OCI-LY1 (cell line): ENCODE measurements around the gene EGFL6.

Source experiments
- H2AFZ ChIP-seq: fragments of 200-600 bp; sonication (generic), shearing (Covaris generic); 2 replicates; pipeline ENCODE4 v1.6.0; 2014; ENCODE audit warnings: antibody characterized with exemption, mild to moderate bottlenecking, low read length
- H3F3A ChIP-seq: fragments of 200-600 bp; sonication (generic), shearing (Covaris generic); 2 replicates; pipeline ENCODE4 v1.6.0; 2014; ENCODE audit warnings: mild to moderate bottlenecking, antibody characterized with exemption, low read length, moderate library complexity; ENCODE audit not compliant: insufficient read depth
- H3K27ac ChIP-seq: fragments of 200-600 bp; sonication (generic); 2 replicates; pipeline ENCODE4 v1.5.1; 2014; ENCODE audit warnings: low read length, mixed run types, mild to moderate bottlenecking, low read depth; ENCODE audit not compliant: poor library complexity, severe bottlenecking
- H3K27me3 ChIP-seq: fragments of 200-600 bp; sonication (generic); 2 replicates; pipeline ENCODE4 v1.6.0; 2014; ENCODE audit warnings: antibody characterized with exemption, mild to moderate bottlenecking, low read length, moderate library complexity; ENCODE audit not compliant: insufficient read depth
- H3K36me3 ChIP-seq: fragments of 200-600 bp; sonication (generic); 2 replicates; pipeline ENCODE4 v1.6.1; 2014; ENCODE audit warnings: mild to moderate bottlenecking, antibody characterized with exemption, low read length, moderate library complexity, mixed read lengths; ENCODE audit not compliant: insufficient read depth
- H3K4me1 ChIP-seq: fragments of 200-600 bp; sonication (generic); 2 replicates; pipeline ENCODE4 v1.5.1; 2014; ENCODE audit warnings: mild to moderate bottlenecking, low read length, moderate library complexity; ENCODE audit not compliant: insufficient read depth, severe bottlenecking
- H3K4me2 ChIP-seq: fragments of 200-600 bp; sonication (generic), shearing (Covaris generic); 2 replicates; pipeline ENCODE4 v1.6.1; 2014; ENCODE audit warnings: low read length
- H3K4me3 ChIP-seq: fragments of 200-600 bp; sonication (generic); 2 replicates; pipeline ENCODE4 v1.5.1; 2014; ENCODE audit warnings: low read length, low read depth, mild to moderate bottlenecking, mixed read lengths; ENCODE audit not compliant: poor library complexity, severe bottlenecking
- H3K79me2 ChIP-seq: fragments of 200-600 bp; shearing (Covaris generic); 2 replicates; pipeline ENCODE4 v1.6.1; 2016; ENCODE audit warnings: mixed run types, low read length, mixed read lengths; ENCODE audit not compliant: insufficient read depth
- H3K9ac ChIP-seq: fragments of 200-600 bp; sonication (generic), shearing (Covaris generic); 2 replicates; pipeline ENCODE4 v1.6.1; 2014; ENCODE audit warnings: mild to moderate bottlenecking, low read length, mixed read lengths
- H3K9me2 ChIP-seq: fragments of 200-600 bp; sonication (generic), shearing (Covaris generic); 2 replicates; pipeline ENCODE4 v1.6.1; 2014; ENCODE audit warnings: low read depth, mild to moderate bottlenecking, low read length, mixed read lengths
- H3K9me3 ChIP-seq: fragments of 200-600 bp; shearing (Covaris generic); 2 replicates; pipeline ENCODE4 v1.6.1; 2014; ENCODE audit warnings: low read length, mixed read lengths
- H4K20me1 ChIP-seq: fragments of 200-600 bp; sonication (generic), shearing (Covaris generic); 2 replicates; pipeline ENCODE4 v1.6.0; 2016; ENCODE audit warnings: mild to moderate bottlenecking, low read length; ENCODE audit not compliant: insufficient read depth
- CTCF ChIP-seq: fragments of 200-600 bp; sonication (generic), shearing (Covaris generic); IDR thresholded peaks from 2 replicates; pipeline ENCODE4 v1.5.1; 2017; ENCODE audit warnings: mild to moderate bottlenecking, antibody characterized with exemption, low read length, moderate library complexity, mixed read lengths
- EZH2 ChIP-seq: fragments of 200-600 bp; sonication (generic), shearing (Covaris generic); IDR thresholded peaks from 2 replicates; pipeline ENCODE4 v1.8.0; 2017; ENCODE audit warnings: borderline replicate concordance, mixed run types, mild to moderate bottlenecking, antibody characterized with exemption, low read length, moderate library complexity, mixed read lengths

EGFL6 gene

DNA sequence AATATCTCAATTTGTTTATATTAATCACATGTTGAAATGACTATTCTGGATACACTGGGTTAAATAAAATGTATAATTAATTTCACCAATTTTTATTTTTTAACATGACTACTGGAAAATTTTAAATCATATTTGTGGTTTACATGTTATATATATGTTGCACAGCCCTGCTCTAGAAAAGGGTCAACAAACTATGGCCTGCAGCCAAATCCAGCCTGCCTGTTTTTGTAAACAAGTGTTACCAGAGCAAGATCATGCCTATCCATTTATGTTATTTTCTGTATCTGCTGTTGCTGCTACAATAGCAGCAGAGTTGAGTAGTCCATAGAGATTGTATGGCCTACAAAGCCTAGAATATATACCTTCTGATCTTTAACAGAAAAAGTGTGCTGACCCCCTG lies 84.7 kb downstream of the EGFL6 start:
- H3K4me3 ChIP-seq, result peak overlapping the region; percentile 64

DNA sequence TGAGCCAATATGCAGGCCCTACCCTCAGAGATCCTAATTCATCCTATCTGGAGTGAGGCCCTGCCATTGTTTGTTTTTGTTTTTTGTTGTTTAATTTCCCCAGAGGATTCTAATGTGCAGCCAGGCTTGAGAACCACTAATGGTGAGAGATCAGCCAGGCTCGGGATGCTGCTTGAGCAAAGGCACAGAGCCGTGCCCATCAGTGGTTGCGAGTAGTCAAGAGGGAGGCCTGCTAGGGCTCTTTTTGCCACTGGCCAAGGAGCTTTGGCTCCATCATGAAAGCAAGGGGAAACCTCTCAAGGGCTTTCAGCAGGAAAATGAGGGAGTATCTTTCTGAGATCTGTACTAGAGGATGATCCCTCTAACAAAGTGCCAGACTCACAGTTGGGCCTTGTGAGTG lies 86.3 kb downstream of the EGFL6 start:
- Histone ChIP-seq H4K20me1 (no peaks in the 10 kb centered on the region), H3K9me3 (no peaks in the 10 kb centered on the region), H3K4me3 (no peak overlapping the region), H3K79me2 (no peaks in the 10 kb centered on the region), H3K4me2 (no peak overlapping the region), H3K27ac (no peak overlapping the region), H2AFZ (no peak overlapping the region), H3K4me1 (peaks cover 26% of the 10 kb centered on the region), H3K9me2 (no peaks in the 10 kb centered on the region), H3K27me3 (no peaks in the 10 kb centered on the region), H3K36me3 (peaks cover 14% of the 10 kb centered on the region), H3K9ac (no peak overlapping the region), H3F3A (no peaks in the 10 kb centered on the region)
- TF ChIP-seq EZH2, result no peak
- no peak for TF ChIP-seq CTCF

More for the DNA sequence above, 84.7 kb downstream of the EGFL6 start:
- Histone ChIP-seq H3K9me3 (no peaks in the 10 kb centered on the region), H3K4me1 (peaks cover 24% of the 10 kb centered on the region), H3K4me2 (peak overlapping the region; percentile 97), H3K36me3 (peaks cover 4% of the 10 kb centered on the region; the same call in 1 of the 2 replicates), H2AFZ (no peak overlapping the region), H4K20me1 (no peaks in the 10 kb centered on the region), H3K27me3 (no peaks in the 10 kb centered on the region), H3K9ac (peak overlapping the region; percentile 72), H3K79me2 (no peaks in the 10 kb centered on the region), H3F3A (no peaks in the 10 kb centered on the region), H3K27ac (peak overlapping the region; percentile 83), H3K9me2 (no peaks in the 10 kb centered on the region)
- TF ChIP-seq CTCF, result no peak
- TF ChIP-seq EZH2, result no peak

DNA sequence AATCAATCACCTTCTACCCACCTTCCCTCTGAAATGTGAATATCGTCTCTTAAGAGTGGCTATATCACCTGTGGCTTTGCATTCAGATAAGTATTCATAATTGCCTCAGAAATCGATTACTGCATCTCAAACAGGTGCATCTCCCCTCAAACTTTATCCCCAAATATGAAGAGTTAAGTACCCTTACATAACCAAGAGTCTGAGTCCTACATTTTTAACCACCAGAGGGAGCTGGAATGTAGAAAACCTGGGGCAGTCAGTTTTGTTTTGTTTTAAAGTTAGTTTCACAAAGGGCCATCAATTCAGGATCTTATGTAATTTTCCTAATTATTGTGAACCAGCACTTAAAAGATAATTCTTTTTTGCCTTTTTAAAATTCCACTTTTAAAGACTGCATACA lies 89.2 kb downstream of the EGFL6 start:
- H2AFZ ChIP-seq, result peak overlapping the region; percentile 74; the same call in 1 of the 2 replicates
- H3K36me3 ChIP-seq, result peaks cover 24% of the 10 kb centered on the region
- no peaks in the 10 kb centered on the region for H3K79me2 ChIP-seq
- peak overlapping the region; percentile 54; the same call in 1 of the 2 replicates for H3K4me2 ChIP-seq
- no peaks in the 10 kb centered on the region for H3K27me3 ChIP-seq
- no peaks in the 10 kb centered on the region for H3F3A ChIP-seq
- H3K9me3 ChIP-seq, result no peaks in the 10 kb centered on the region
- H3K4me3 ChIP-seq, result no peak overlapping the region
- peak overlapping the region; percentile 74 for H3K27ac ChIP-seq
- TF ChIP-seq EZH2, result no peak
- TF ChIP-seq CTCF, result peak; percentile 56; the same call in 1 of the 2 replicates
- no peaks in the 10 kb centered on the region for H3K9me2 ChIP-seq
- peak overlapping the region; percentile 23; the same call in 1 of the 2 replicates for H3K9ac ChIP-seq
- H4K20me1 ChIP-seq, result no peaks in the 10 kb centered on the region
- H3K4me1 ChIP-seq, result peaks cover 39% of the 10 kb centered on the region
